Keratinocyte (primary cell): ENCODE measurements around the gene ATP6V1C2. TPM values are rescaled to one million over a fixed set of nuclear protein-coding genes. Genes with fewer than 3 reads are reported as not detected.

Source experiments
- DNase-seq: peaks from one replicate; pipeline ENCODE4 v3.0.0-alpha.2; 2011; ENCODE audit warnings: low read depth, missing footprints, low spot score
- FAIRE-seq: peaks from 2 replicates; lab custom pipeline; 2011; peaks lifted over from hg19 to GRCh38; lab: Jason Lieb, UNC
- H2AFZ ChIP-seq: 2 replicates; pipeline ENCODE4 v1.6.0; 2012; ENCODE audit warnings: low read length, control low read depth, inconsistent platforms; ENCODE audit not compliant: control insufficient read depth
- H3K27ac ChIP-seq: 2 replicates; pipeline ENCODE4 v1.5.1; 2011; ENCODE audit warnings: low read length; ENCODE audit not compliant: control insufficient read depth, insufficient read depth
- H3K27me3 ChIP-seq: 3 replicates; pipeline ENCODE4 v1.6.0; 2011; ENCODE audit warnings: low read length; ENCODE audit not compliant: control insufficient read depth, insufficient read depth; ENCODE audit errors: extremely low read depth
- H3K36me3 ChIP-seq, 2 experiments: 2 replicates in 1 of 2; 3 replicates in 1 of 2; pipeline ENCODE4 v1.5.1; 2011; ENCODE audit warnings: low read length in 2 of 2, mild to moderate bottlenecking in 1 of 2; ENCODE audit not compliant: control insufficient read depth in 2 of 2, insufficient read depth in 2 of 2; ENCODE audit errors: extremely low read depth in 1 of 2
- H3K4me1 ChIP-seq: 3 replicates; pipeline ENCODE4 v1.5.1; 2011; ENCODE audit warnings: low read length; ENCODE audit not compliant: control insufficient read depth, insufficient read depth; ENCODE audit errors: extremely low read depth
- H3K4me2 ChIP-seq: 3 replicates; pipeline ENCODE4 v1.6.0; 2011; ENCODE audit warnings: low read depth, low read length; ENCODE audit not compliant: control insufficient read depth, insufficient read depth; ENCODE audit errors: extremely low read depth
- H3K4me3 ChIP-seq, 3 experiments: fragments of 200-600 bp in 1 of 3; sonication (generic) in 1 of 3; 2 replicates in 2 of 3; 3 replicates in 1 of 3; pipeline ENCODE4 v1.5.1; 2011 to 2016; ENCODE audit warnings: low read length in 3 of 3, mild to moderate bottlenecking in 3 of 3, control low read depth in 2 of 3, inconsistent platforms in 1 of 3, low read depth in 1 of 3, mixed read lengths in 1 of 3, mixed run types in 1 of 3, moderate library complexity in 1 of 3; ENCODE audit not compliant: control insufficient read depth in 2 of 3, insufficient read depth in 2 of 3; ENCODE audit errors: extremely low read depth in 1 of 3
- H3K79me2 ChIP-seq: 2 replicates; pipeline ENCODE4 v1.6.0; 2012; ENCODE audit warnings: low read length; ENCODE audit not compliant: control insufficient read depth, insufficient read depth
- H3K9ac ChIP-seq: 3 replicates; pipeline ENCODE4 v1.6.0; 2011; ENCODE audit warnings: low read length; ENCODE audit not compliant: control insufficient read depth, insufficient read depth; ENCODE audit errors: extremely low read depth
- H3K9me1 ChIP-seq: 3 replicates; pipeline ENCODE4 v1.6.0; 2011; ENCODE audit warnings: low read length; ENCODE audit not compliant: control insufficient read depth, insufficient read depth; ENCODE audit errors: extremely low read depth
- H3K9me3 ChIP-seq: 2 replicates; pipeline ENCODE4 v1.5.1; 2012; ENCODE audit warnings: low read depth, low read length; ENCODE audit not compliant: control insufficient read depth
- H4K20me1 ChIP-seq: 3 replicates; pipeline ENCODE4 v1.6.0; 2011; ENCODE audit warnings: low read length; ENCODE audit not compliant: control insufficient read depth, insufficient read depth; ENCODE audit errors: extremely low read depth
- CTCF ChIP-seq, 3 experiments: IDR thresholded peaks in 1 of 3; conservative IDR thresholded peaks in 1 of 3; optimal IDR thresholded peaks in 1 of 3; 2 replicates in 2 of 3; 3 replicates in 1 of 3; pipeline versions ENCODE3 to v1.5.1; 2011; ENCODE audit warnings: low read length in 3 of 3, mild to moderate bottlenecking in 3 of 3, moderate library complexity in 2 of 3, control low read depth in 1 of 3, inconsistent platforms in 1 of 3; ENCODE audit not compliant: insufficient read depth in 2 of 3; ENCODE audit errors: extremely low read depth in 1 of 3
- EZH2 ChIP-seq: IDR thresholded peaks from one replicate; pipeline ENCODE4 v1.6.1; 2012; ENCODE audit warnings: inconsistent platforms, mild to moderate bottlenecking, low read length, moderate library complexity
- dilution Hi-C: fragments of 300-500 bp; cut with MboI; formaldehyde crosslinking; loops from one replicate; pipeline ENCODE4 v1.7.0; 2020; ENCODE audit warnings: low sequenced_read_pairs; ENCODE audit not compliant: extremely low pct_ligation_motif_present
- polyA plus RNA-seq, 5 experiments: library from polyadenylated mRNA; depleted of rRNA in 3 of 5; stranded (reverse) in 3 of 5; stranded (forward) in 1 of 5; unstranded in 1 of 5; fragments of >200 nt; gene quantifications; 1 replicate in 1 of 5; 2 replicates in 3 of 5; 3 replicates in 1 of 5; pipeline versions ENCODE4 v1.2.1 to v1.2.3, GENCODE V29; 2011 to 2012; ENCODE audit warnings: missing spikeins in 2 of 5, low read depth in 1 of 5, low replicate concordance in 1 of 5
- small RNA-seq, 3 experiments: library from RNA; depleted of rRNA; stranded (forward); fragments of <200 nt; gene quantifications; one replicate each; pipeline ENCODE3, GENCODE V24; 2012; ENCODE audit warnings: low read depth in 3 of 3, low replicate concordance in 1 of 3; ENCODE audit not compliant: insufficient read length in 3 of 3

ATP6V1C2 gene
- polyA plus RNA-seq, 1 donor (not counting 4 experiments of a cell fraction or from before 2014, with no cell fraction given): 0.55 TPM

- no peaks in the 10 kb centered on the region for H3K36me3 ChIP-seq
- no peak for DNase-seq
- no peak for FAIRE-seq
These were observed 111.6 kb downstream of the ATP6V1C2 start for GRCh38 chr2:10833021-10833420.

GRCh38 chr2:10834068-10834655, 112.7 kb downstream of the ATP6V1C2 start:
- Histone ChIP-seq H3K9me3 (no peaks in the 10 kb centered on the region), H3K4me1 (no peaks in the 10 kb centered on the region), H3K79me2 (no peaks in the 10 kb centered on the region), H3K9me1 (no peaks in the 10 kb centered on the region), H3K36me3 (no peaks in the 10 kb centered on the region), H3K4me2 (no peak overlapping the region), H3K9ac (no peak overlapping the region), H3K27ac (no peak overlapping the region), H2AFZ (no peak overlapping the region), H3K27me3 (peaks cover 10% of the 10 kb centered on the region), H3K4me3 (no peak overlapping the region), H4K20me1 (no peaks in the 10 kb centered on the region)
- dilution Hi-C loops: no loop called here
- TF ChIP-seq EZH2 (no peak), CTCF (optimal IDR thresholded peaks at IDR 0.05 in 1 of 3, IDR thresholded peaks at IDR 0.05 in 1 of 3, conservative IDR thresholded peaks at IDR 0.05 in 1 of 3; ENCODE audit: extremely low read depth in 1 of 3, insufficient read depth in 2 of 3, low read length in 3 of 3) (no peak)
- no peak for DNase-seq
- FAIRE-seq: no peak

More at GRCh38 chr2:10833021-10833420, 111.6 kb downstream of the ATP6V1C2 start:
- Histone ChIP-seq H3K4me3 (no peak overlapping the region), H3K9me1 (no peaks in the 10 kb centered on the region), H4K20me1 (no peaks in the 10 kb centered on the region), H3K4me2 (no peak overlapping the region), H3K4me1 (no peaks in the 10 kb centered on the region), H3K79me2 (no peaks in the 10 kb centered on the region), H3K9me3 (no peaks in the 10 kb centered on the region), H3K27me3 (peaks cover 10% of the 10 kb centered on the region), H2AFZ (no peak overlapping the region), H3K27ac (no peak overlapping the region), H3K9ac (no peak overlapping the region)
- dilution Hi-C loops: no loop called here
- TF ChIP-seq EZH2 (no peak), CTCF (optimal IDR thresholded peaks at IDR 0.05 in 1 of 3, IDR thresholded peaks at IDR 0.05 in 1 of 3, conservative IDR thresholded peaks at IDR 0.05 in 1 of 3; ENCODE audit: extremely low read depth in 1 of 3, insufficient read depth in 2 of 3, low read length in 3 of 3) (no peak)

Small RNAs within 50 kb of the gene (small RNA-seq; reads per million reads assigned to genes)
- 0 to 2.5 (median 0) reads per million in 3 experiments for gene RNU7-138P
- 0 reads per million in 3 experiments for gene RNU7-176P

Other genes with a start within 250 kb of the ATP6V1C2 start
- 24.6 to 40.9 TPM (median 28.3 TPM) in 3 replicates for gene NOL10, start 31.7 kb upstream of the ATP6V1C2 start, polyA plus RNA-seq
- 173 to 351 TPM (median 310 TPM) in 3 replicates for gene PDIA6, start 91.2 kb downstream of the ATP6V1C2 start, polyA plus RNA-seq
- gene KCNF1, start 190.3 kb downstream of the ATP6V1C2 start, polyA plus RNA-seq: 0.05 to 0.10 TPM (median 0.08 TPM) in 3 replicates